ENCODE data around the gene TCAIM.

TCAIM gene

DNA sequence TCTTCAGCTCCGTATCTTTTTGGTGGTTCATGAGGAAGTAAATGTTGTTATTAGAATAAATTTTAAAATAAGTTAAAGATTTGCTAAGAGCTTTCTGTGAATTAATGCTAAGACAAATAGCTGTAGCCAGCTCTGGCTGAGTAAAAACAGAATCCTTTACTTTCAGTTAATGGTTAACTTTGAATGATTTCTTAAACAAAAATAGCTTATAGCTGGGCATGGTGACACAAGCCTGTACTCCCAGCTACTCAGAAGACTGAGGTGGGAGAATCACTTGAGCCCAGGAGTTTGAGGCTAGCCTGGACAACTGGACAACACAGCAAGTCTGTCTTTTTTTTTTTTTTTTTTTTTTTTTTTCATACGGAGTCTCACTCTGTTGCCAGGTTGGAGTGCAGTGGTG lies 25.0 kb downstream of the TCAIM start:
- ChIA-PET CTCF (no interaction called here), POLR2A (no interaction called here)
- Histone ChIP-seq H3K9me3 (ENCODE audit: control insufficient read depth, insufficient read depth, low read depth, low read length) (no peaks in the 10 kb centered on the region), H3K36me3 (ENCODE audit: control insufficient read depth in 2 of 2, insufficient read depth in 1 of 2, low read length in 2 of 2) (peaks cover 0 to 10% of the 10 kb centered on the region in 2 experiments; a peak in 1 of 3 replicates), H3K4me3 (ENCODE audit: low read depth, low read length) (no peak overlapping the region), H3K27ac (ENCODE audit: extremely low read depth, low read depth, low read length) (no peak overlapping the region), H3K4me1 (ENCODE audit: control insufficient read depth, insufficient read depth, low read length) (no peaks in the 10 kb centered on the region)
- TF ChIP-seq ZFHX2 (tag by site-specific recombination; conservative IDR thresholded peaks at IDR 0.05) (no peak), ZFP69B (tag by site-specific recombination; IDR thresholded peaks at IDR 0.05) (no peak), OVOL3 (tag by site-specific recombination; IDR thresholded peaks at IDR 0.05) (no peak)

DNA sequence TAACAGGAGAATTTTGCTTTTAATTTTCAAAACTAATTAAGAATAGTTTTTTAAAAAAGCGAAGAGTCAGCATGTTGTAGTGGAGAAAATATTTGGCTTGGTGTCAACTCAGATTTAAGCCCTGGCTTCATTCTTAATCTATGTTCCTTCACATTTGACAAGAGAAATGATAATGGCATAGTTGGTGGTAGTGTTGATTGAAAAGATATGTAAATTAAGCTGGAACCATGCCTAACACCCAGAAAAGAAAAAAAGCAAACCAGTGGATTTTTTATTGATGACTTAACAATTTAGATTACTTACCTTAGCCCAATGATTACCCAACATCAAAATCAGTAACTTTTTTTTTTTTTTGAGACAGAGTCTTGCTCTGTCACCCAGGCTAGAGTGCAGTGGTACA lies 27.4 kb downstream of the TCAIM start:
- ChIA-PET POLR2A (no interaction called here), CTCF (no interaction called here)
- H3K27ac ChIP-seq (ENCODE audit: extremely low read depth, low read depth, low read length) = no peak overlapping the region
- no peaks in the 10 kb centered on the region for H3K9me3 ChIP-seq (ENCODE audit: control insufficient read depth, insufficient read depth, low read depth, low read length)
- no peaks in the 10 kb centered on the region for H3K4me1 ChIP-seq (ENCODE audit: control insufficient read depth, insufficient read depth, low read length)
- TF ChIP-seq MZF1 (tag by site-specific recombination; IDR thresholded peaks at IDR 0.05; ENCODE audit: borderline replicate concordance) = no peak
- no peak for TF ChIP-seq BCL11A (tag by site-specific recombination; IDR thresholded peaks at IDR 0.05; ENCODE audit: low read depth)
- no peak for TF ChIP-seq ZNF114 (tag by site-specific recombination; IDR thresholded peaks at IDR 0.05)
- no peak for TF ChIP-seq ZNF501 (tag by site-specific recombination; IDR thresholded peaks at IDR 0.05)
- TF ChIP-seq, protein P1, sequence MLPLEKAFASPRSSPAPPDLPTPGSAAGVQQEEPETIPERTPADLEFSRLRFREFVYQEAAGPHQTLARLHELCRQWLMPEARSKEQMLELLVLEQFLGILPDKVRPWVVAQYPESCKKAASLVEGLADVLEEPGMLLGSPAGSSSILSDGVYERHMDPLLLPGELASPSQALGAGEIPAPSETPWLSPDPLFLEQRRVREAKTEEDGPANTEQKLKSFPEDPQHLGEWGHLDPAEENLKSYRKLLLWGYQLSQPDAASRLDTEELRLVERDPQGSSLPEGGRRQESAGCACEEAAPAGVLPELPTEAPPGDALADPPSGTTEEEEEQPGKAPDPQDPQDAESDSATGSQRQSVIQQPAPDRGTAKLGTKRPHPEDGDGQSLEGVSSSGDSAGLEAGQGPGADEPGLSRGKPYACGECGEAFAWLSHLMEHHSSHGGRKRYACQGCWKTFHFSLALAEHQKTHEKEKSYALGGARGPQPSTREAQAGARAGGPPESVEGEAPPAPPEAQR (tag by site-specific recombination; IDR thresholded peaks at IDR 0.05) = no peak
- TF ChIP-seq, protein P2, sequence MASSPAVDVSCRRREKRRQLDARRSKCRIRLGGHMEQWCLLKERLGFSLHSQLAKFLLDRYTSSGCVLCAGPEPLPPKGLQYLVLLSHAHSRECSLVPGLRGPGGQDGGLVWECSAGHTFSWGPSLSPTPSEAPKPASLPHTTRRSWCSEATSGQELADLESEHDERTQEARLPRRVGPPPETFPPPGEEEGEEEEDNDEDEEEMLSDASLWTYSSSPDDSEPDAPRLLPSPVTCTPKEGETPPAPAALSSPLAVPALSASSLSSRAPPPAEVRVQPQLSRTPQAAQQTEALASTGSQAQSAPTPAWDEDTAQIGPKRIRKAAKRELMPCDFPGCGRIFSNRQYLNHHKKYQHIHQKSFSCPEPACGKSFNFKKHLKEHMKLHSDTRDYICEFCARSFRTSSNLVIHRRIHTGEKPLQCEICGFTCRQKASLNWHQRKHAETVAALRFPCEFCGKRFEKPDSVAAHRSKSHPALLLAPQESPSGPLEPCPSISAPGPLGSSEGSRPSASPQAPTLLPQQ (tag by site-specific recombination; IDR thresholded peaks at IDR 0.05) = no peak
- TF ChIP-seq ZNF510 (tag by site-specific recombination; IDR thresholded peaks at IDR 0.05; ENCODE audit: insufficient replicate concordance) = no peak
- no peak for TF ChIP-seq ZNF324 (tag by site-specific recombination; IDR thresholded peaks at IDR 0.05)
- TF ChIP-seq, protein P3, sequence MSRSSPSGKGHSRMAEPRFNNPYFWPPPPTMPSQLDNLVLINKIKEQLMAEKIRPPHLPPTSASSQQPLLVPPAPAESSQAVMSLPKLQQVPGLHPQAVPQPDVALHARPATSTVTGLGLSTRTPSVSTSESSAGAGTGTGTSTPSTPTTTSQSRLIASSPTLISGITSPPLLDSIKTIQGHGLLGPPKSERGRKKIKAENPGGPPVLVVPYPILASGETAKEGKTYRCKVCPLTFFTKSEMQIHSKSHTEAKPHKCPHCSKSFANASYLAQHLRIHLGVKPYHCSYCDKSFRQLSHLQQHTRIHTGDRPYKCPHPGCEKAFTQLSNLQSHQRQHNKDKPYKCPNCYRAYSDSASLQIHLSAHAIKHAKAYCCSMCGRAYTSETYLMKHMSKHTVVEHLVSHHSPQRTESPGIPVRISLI (tag by site-specific recombination; IDR thresholded peaks at IDR 0.05) = no peak
- no peak for TF ChIP-seq ZNF596 (tag by site-specific recombination; IDR thresholded peaks at IDR 0.05)
- TF ChIP-seq FEZF1 (tag by site-specific recombination; IDR thresholded peaks at IDR 0.05) = no peak
- TF ChIP-seq, protein P4, sequence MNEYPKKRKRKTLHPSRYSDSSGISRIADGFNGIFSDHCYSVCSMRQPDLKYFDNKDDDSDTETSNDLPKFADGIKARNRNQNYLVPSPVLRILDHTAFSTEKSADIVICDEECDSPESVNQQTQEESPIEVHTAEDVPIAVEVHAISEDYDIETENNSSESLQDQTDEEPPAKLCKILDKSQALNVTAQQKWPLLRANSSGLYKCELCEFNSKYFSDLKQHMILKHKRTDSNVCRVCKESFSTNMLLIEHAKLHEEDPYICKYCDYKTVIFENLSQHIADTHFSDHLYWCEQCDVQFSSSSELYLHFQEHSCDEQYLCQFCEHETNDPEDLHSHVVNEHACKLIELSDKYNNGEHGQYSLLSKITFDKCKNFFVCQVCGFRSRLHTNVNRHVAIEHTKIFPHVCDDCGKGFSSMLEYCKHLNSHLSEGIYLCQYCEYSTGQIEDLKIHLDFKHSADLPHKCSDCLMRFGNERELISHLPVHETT (tag by site-specific recombination; IDR thresholded peaks at IDR 0.05) = no peak
- no peak for TF ChIP-seq ZNF658 (tag by site-specific recombination; IDR thresholded peaks at IDR 0.05)
- TF ChIP-seq ZNF664 (tag by site-specific recombination; IDR thresholded peaks at IDR 0.05) = no peak
- TF ChIP-seq, protein P5, sequence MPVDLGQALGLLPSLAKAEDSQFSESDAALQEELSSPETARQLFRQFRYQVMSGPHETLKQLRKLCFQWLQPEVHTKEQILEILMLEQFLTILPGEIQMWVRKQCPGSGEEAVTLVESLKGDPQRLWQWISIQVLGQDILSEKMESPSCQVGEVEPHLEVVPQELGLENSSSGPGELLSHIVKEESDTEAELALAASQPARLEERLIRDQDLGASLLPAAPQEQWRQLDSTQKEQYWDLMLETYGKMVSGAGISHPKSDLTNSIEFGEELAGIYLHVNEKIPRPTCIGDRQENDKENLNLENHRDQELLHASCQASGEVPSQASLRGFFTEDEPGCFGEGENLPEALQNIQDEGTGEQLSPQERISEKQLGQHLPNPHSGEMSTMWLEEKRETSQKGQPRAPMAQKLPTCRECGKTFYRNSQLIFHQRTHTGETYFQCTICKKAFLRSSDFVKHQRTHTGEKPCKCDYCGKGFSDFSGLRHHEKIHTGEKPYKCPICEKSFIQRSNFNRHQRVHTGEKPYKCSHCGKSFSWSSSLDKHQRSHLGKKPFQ (tag by site-specific recombination; IDR thresholded peaks at IDR 0.05) = no peak
- TF ChIP-seq ZNF175 (tag by site-specific recombination; IDR thresholded peaks at IDR 0.05) = no peak
- TF ChIP-seq ZNF621 (tag by site-specific recombination; IDR thresholded peaks at IDR 0.05) = no peak
- peaks cover 0 to 11% of the 10 kb centered on the region in 2 experiments; a peak in 1 of 3 replicates for H3K36me3 ChIP-seq (ENCODE audit: control insufficient read depth in 2 of 2, insufficient read depth in 1 of 2, low read length in 2 of 2)
- H3K4me3 ChIP-seq (ENCODE audit: low read depth, low read length) = no peak overlapping the region

Data from HEK293 (cell line).